KMS-11 (cell line): ENCODE results near the gene CRISP1.

Source experiments
- H2AFZ ChIP-seq: fragments of 200-600 bp; sonication (generic); 2 replicates; pipeline ENCODE4 v1.6.1; 2016; ENCODE audit warnings: antibody characterized with exemption, mixed run types, low read depth
- H3K27ac ChIP-seq: fragments of 200-600 bp; sonication (generic); 2 replicates; pipeline ENCODE4 v1.6.1; 2016; ENCODE audit warnings: mild to moderate bottlenecking, mixed run types
- H3K27me3 ChIP-seq: fragments of 200-600 bp; sonication (generic); 2 replicates; pipeline ENCODE4 v1.6.1; 2017; ENCODE audit warnings: mild to moderate bottlenecking, low read depth, mixed run types, moderate library complexity; ENCODE audit not compliant: insufficient read depth
- H3K36me3 ChIP-seq: fragments of 200-600 bp; sonication (generic); 2 replicates; pipeline ENCODE4 v1.6.1; 2017; ENCODE audit warnings: mild to moderate bottlenecking, mixed run types; ENCODE audit not compliant: insufficient read depth
- H3K4me1 ChIP-seq: fragments of 200-600 bp; sonication (generic); 2 replicates; pipeline ENCODE4 v1.6.1; 2016; ENCODE audit warnings: mild to moderate bottlenecking, low read depth, mixed run types; ENCODE audit not compliant: poor library complexity, severe bottlenecking
- H3K4me2 ChIP-seq: fragments of 200-600 bp; sonication (generic); 2 replicates; pipeline ENCODE4 v1.7.0; 2016; ENCODE audit warnings: mild to moderate bottlenecking, mixed run types
- H3K4me3 ChIP-seq: fragments of 200-600 bp; sonication (generic); IDR thresholded peaks from 2 replicates; pipeline ENCODE4 v1.6.1; 2017; ENCODE audit warnings: low read depth, low read length, mixed read lengths; ENCODE audit not compliant: insufficient read depth
- H3K79me2 ChIP-seq: fragments of 200-600 bp; sonication (generic); 2 replicates; pipeline ENCODE4 v1.6.1; 2016; ENCODE audit warnings: low read depth, mixed run types; ENCODE audit not compliant: insufficient read depth
- H3K9ac ChIP-seq: fragments of 200-600 bp; sonication (generic); 2 replicates; pipeline ENCODE4 v1.6.1; 2016; ENCODE audit warnings: mild to moderate bottlenecking, mixed run types
- H4K20me1 ChIP-seq: fragments of 200-600 bp; sonication (generic); 2 replicates; pipeline ENCODE4 v1.6.1; 2016; ENCODE audit warnings: mild to moderate bottlenecking, mixed run types; ENCODE audit not compliant: insufficient read depth
- CTCF ChIP-seq: fragments of 200-600 bp; sonication (generic); conservative IDR thresholded peaks from 2 replicates; pipeline ENCODE4 v1.6.1; 2017; ENCODE audit warnings: low read depth, mild to moderate bottlenecking, antibody characterized with exemption, low read length, moderate library complexity, mixed read lengths

CRISP1 gene

GRCh38 chr6:49866485-49866943 is at the start of gene CRISP1:
Gene CRISP1, minus strand, starts transcription at chr6:49866535. Its CDS starts 9,135 bp downstream, at chr6:49857400.
- no peaks in the 10 kb centered on the region for H3K36me3 ChIP-seq
- H4K20me1 ChIP-seq = no peaks in the 10 kb centered on the region
- no peak within 1 kb of the TSS for H3K4me3 ChIP-seq
- no peaks in the 10 kb centered on the region for H3K27me3 ChIP-seq
- no peak within 1 kb of the TSS for H3K9ac ChIP-seq
- H3K79me2 ChIP-seq = no peaks in the 10 kb centered on the region
- no peak for TF ChIP-seq CTCF
- H3K27ac ChIP-seq = no peak within 1 kb of the TSS
- H2AFZ ChIP-seq = no peak within 1 kb of the TSS
- no peaks in the 10 kb centered on the region for H3K4me1 ChIP-seq
- H3K4me2 ChIP-seq = no peak within 1 kb of the TSS

- H3K79me2 ChIP-seq = no peaks in the 10 kb centered on the region
- no peak overlapping the region for H2AFZ ChIP-seq
- no peak overlapping the region for H3K4me2 ChIP-seq
- no peaks in the 10 kb centered on the region for H4K20me1 ChIP-seq
- H3K9ac ChIP-seq = no peak overlapping the region
- no peaks in the 10 kb centered on the region for H3K27me3 ChIP-seq
- H3K27ac ChIP-seq = no peak overlapping the region
- TF ChIP-seq CTCF = no peak
- H3K4me3 ChIP-seq = no peak overlapping the region
- no peaks in the 10 kb centered on the region for H3K36me3 ChIP-seq
- H3K4me1 ChIP-seq = no peaks in the 10 kb centered on the region
Measured at GRCh38 chr6:49915035-49915434, 48.7 kb upstream of the CRISP1 start.

- no peak overlapping the region for H3K4me3 ChIP-seq
- H3K9ac ChIP-seq = no peak overlapping the region
- H3K79me2 ChIP-seq = no peaks in the 10 kb centered on the region
- H3K4me2 ChIP-seq = no peak overlapping the region
- no peaks in the 10 kb centered on the region for H3K27me3 ChIP-seq
- no peaks in the 10 kb centered on the region for H3K36me3 ChIP-seq
- no peak for TF ChIP-seq CTCF
- no peak overlapping the region for H2AFZ ChIP-seq
- H3K4me1 ChIP-seq = no peaks in the 10 kb centered on the region
- no peaks in the 10 kb centered on the region for H4K20me1 ChIP-seq
- H3K27ac ChIP-seq = no peak overlapping the region
Measured at GRCh38 chr6:49913636-49914375, 47.5 kb upstream of the CRISP1 start.

GRCh38 chr6:49912196-49912595 is 45.9 kb upstream of the CRISP1 start:
- Histone ChIP-seq H3K9ac (no peak overlapping the region), H2AFZ (no peak overlapping the region), H3K4me3 (no peak overlapping the region), H3K27me3 (no peaks in the 10 kb centered on the region), H3K27ac (no peak overlapping the region), H4K20me1 (no peaks in the 10 kb centered on the region), H3K36me3 (no peaks in the 10 kb centered on the region), H3K4me1 (no peaks in the 10 kb centered on the region), H3K79me2 (no peaks in the 10 kb centered on the region), H3K4me2 (no peak overlapping the region)
- no peak for TF ChIP-seq CTCF
